Fibroblast of villous mesenchyme (primary cell): ENCODE data around the gene ADAMTS3. TPM values are rescaled to one million over a fixed set of nuclear protein-coding genes. Genes with fewer than 3 reads are reported as not detected.

Experiments used
- DNase-seq: peaks from one replicate; pipeline ENCODE4 v3.0.0-alpha.2; 2010; ENCODE audit warnings: low read depth
- H3K4me3 ChIP-seq: 2 replicates; pipeline ENCODE4 v1.5.1; 2011; ENCODE audit warnings: low read depth, mild to moderate bottlenecking, low read length
- CTCF ChIP-seq: IDR thresholded peaks from 2 replicates; pipeline ENCODE4 v1.5.1; 2012; ENCODE audit warnings: low read depth, mild to moderate bottlenecking, low read length; ENCODE audit not compliant: insufficient read depth
- total RNA-seq: library from RNA; depleted of rRNA; stranded (reverse); fragments of >200 nt; gene quantifications from 2 replicates; pipeline ENCODE4 v1.2.3, GENCODE V29; 2012

ADAMTS3 gene
- total RNA-seq, 1 donor, result 3.0 TPM

GRCh38 chr4:72326692-72327632, 242.1 kb downstream of the ADAMTS3 start:
- DNase-seq, result peak; percentile 36
- H3K4me3 ChIP-seq, result no peak overlapping the region
- peak; percentile 49 for TF ChIP-seq CTCF

- no peak overlapping the region for H3K4me3 ChIP-seq
- no peak for DNase-seq
- no peak for TF ChIP-seq CTCF
Measured at GRCh38 chr4:72325215-72325614, 243.8 kb downstream of the ADAMTS3 start.

- H3K4me3 ChIP-seq, result no peak overlapping the region
- DNase-seq, result no peak
- no peak for TF ChIP-seq CTCF
Measured at GRCh38 chr4:72323227-72323626, 245.8 kb downstream of the ADAMTS3 start.

- no peak for DNase-seq
- TF ChIP-seq CTCF, result no peak
- no peak overlapping the region for H3K4me3 ChIP-seq
Measured at GRCh38 chr4:72320223-72320948, 248.6 kb downstream of the ADAMTS3 start.

GRCh38 chr4:72319601-72320021, 249.4 kb downstream of the ADAMTS3 start:
- H3K4me3 ChIP-seq, result no peak overlapping the region
- TF ChIP-seq CTCF, result no peak
- DNase-seq, result peak; percentile 10

GRCh38 chr4:72318421-72319170, 250.4 kb downstream of the ADAMTS3 start:
- DNase-seq, result no peak
- no peak for TF ChIP-seq CTCF
- no peak overlapping the region for H3K4me3 ChIP-seq
